ENCODE measurements around the gene TRUB2. TPM values are rescaled to one million over a fixed set of nuclear protein-coding genes. Genes with fewer than 3 reads are reported as not detected.
"Not testable (repeated sequence)": the region's sequence is repeated elsewhere in the genome, so short reads cannot be mapped to it uniquely, and the experiment has no call there.

Gene TRUB2
- total and polyA plus RNA-seq, 12 donors = 18.0 to 50.3 (median 41.5) TPM

GRCh38 chr9:128340691-128341434, 18.6 kb upstream of the TRUB2 start:
- Histone ChIP-seq H3K9me3 (no peaks in the 10 kb centered on the region), H3K27ac (peak overlapping the region in 9 of 10 donors; percentile 64 to 85 (median 76)), H3K27me3 (no peaks in the 10 kb centered on the region), H3K4me3 (peak overlapping the region; percentile 58 to 96 (median 86)), H3K36me3 (peaks cover 0 to 41% (median 27%) of the 10 kb centered on the region in 9 donors), H3K4me1 (peaks cover 0 to 18% (median 13%) of the 10 kb centered on the region in 9 donors)
- intact Hi-C loops (cut with DNase I) = loop anchor here in 5 of 10 donors (1.0 to 10.0 kb wide), 3 partner anchors 44 to 146 kb away; partner anchors contain the start of gene CIZ1 (in 3 of the 5)
- WGBS, 2 donors = 1% methylated on average over 44 to 48 of the region's 48 CpGs
- TF ChIP-seq, protein P1, sequence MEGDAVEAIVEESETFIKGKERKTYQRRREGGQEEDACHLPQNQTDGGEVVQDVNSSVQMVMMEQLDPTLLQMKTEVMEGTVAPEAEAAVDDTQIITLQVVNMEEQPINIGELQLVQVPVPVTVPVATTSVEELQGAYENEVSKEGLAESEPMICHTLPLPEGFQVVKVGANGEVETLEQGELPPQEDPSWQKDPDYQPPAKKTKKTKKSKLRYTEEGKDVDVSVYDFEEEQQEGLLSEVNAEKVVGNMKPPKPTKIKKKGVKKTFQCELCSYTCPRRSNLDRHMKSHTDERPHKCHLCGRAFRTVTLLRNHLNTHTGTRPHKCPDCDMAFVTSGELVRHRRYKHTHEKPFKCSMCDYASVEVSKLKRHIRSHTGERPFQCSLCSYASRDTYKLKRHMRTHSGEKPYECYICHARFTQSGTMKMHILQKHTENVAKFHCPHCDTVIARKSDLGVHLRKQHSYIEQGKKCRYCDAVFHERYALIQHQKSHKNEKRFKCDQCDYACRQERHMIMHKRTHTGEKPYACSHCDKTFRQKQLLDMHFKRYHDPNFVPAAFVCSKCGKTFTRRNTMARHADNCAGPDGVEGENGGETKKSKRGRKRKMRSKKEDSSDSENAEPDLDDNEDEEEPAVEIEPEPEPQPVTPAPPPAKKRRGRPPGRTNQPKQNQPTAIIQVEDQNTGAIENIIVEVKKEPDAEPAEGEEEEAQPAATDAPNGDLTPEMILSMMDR (IDR thresholded peaks at IDR 0.05) = no peak
- DNase-seq (no peak), ATAC-seq (peak in 7 of 8 donors; percentile 2 to 44 (median 32))

DNA sequence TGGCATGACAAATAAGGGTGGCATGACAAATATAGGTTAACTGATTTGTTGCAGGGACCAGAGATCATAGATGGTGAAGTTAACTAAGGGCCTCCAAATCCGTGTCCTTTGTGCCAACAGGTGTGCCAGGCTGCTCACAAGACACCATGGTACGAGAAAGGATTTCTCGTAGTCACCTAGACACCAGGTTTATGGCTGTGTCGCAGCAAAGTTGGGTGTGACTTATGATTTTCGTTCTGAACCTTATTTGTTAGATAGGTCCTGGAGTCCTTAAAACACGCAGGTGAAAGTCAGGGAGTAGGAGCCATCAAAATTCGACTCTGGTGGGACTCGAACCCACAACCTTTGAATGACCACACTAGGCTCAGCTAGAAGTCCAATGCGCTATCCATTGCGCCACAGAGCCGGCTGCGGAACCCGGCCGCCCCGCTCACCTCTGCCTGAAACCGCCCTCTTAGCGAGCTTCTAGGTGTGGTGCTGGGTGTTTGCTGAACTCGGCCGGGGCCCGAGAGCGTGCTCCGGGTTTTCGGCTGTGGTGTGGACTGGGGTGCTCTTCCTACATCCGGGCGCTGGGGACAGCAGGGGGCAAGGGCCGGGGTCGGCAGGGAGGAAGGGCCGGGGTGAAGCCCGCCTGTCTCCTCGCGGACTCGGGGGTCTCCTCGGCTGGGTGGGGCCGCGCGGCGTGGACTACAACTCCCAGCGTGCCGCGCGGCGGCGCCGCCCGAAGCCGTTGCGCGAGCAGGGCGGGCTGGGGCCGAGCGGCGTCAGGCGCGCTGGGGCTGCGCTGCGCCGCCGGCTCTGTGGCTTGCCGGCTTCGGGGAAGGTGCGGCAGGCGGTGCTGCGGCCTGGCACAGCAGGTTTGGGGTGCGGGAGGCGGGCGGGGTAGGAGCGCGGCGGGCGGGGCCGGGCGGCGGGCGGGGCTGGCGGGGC, 17.8 kb upstream of the TRUB2 start, which contains the start of gene SLC27A4:
TSS of gene SLC27A4 (plus strand) at position 767 of the 930 bp plus-strand sequence. CDS start 2,606 bp downstream, outside the sequence.
- peak within 1 kb of the TSS; percentile 58 to 96 (median 86) for H3K4me3 ChIP-seq
- no peaks in the 10 kb centered on the region for H3K27me3 ChIP-seq
- intact Hi-C loops (cut with DNase I) = loop anchor here in 4 of 10 donors (5.0 to 10.0 kb wide), 2 partner anchors 43 to 145 kb away; partner anchors contain the start of gene CIZ1 (in 3 of the 4)
- peak; percentile 90 to 95 (median 92) for ATAC-seq
- peak within 1 kb of the TSS in 9 of 10 donors; percentile 64 to 85 (median 77) for H3K27ac ChIP-seq
- WGBS, 2 donors = 6% methylated on average over 72 to 75 of the region's 75 CpGs
- H3K36me3 ChIP-seq = peaks cover 0 to 32% (median 21%) of the 10 kb centered on the region in 9 donors
- DNase-seq = peak; percentile 58 to 80
- TF ChIP-seq, protein P1 (IDR thresholded peaks at IDR 0.05) = peak in 1 of 9 donors; percentile 9
- H3K4me1 ChIP-seq = peaks cover 0 to 18% (median 13%) of the 10 kb centered on the region in 9 donors
- no peaks in the 10 kb centered on the region for H3K9me3 ChIP-seq

GRCh38 chr9:128338852-128339614, 16.8 kb upstream of the TRUB2 start:
- H3K4me3 ChIP-seq; H3K27me3 ChIP-seq; intact Hi-C loops (cut with DNase I); H3K27ac ChIP-seq; H3K9me3 ChIP-seq; DNase-seq; ATAC-seq: not testable (repeated sequence)
- Histone ChIP-seq H3K36me3 (peaks cover 0 to 31% (median 17%) of the 10 kb centered on the region in 9 donors), H3K4me1 (peaks cover 0 to 18% (median 13%) of the 10 kb centered on the region in 9 donors)
- 94 to 95% methylated on average over 15 of the region's 15 CpGs for WGBS, 2 donors

GRCh38 chr9:128337936-128338335, 15.7 kb upstream of the TRUB2 start:
- Histone ChIP-seq H3K4me1 (peaks cover 0 to 18% (median 13%) of the 10 kb centered on the region in 9 donors), H3K9me3 (no peaks in the 10 kb centered on the region), H3K4me3 (no peak overlapping the region), H3K27ac (no peak overlapping the region), H3K36me3 (peaks cover 0 to 31% (median 6%) of the 10 kb centered on the region in 9 donors), H3K27me3 (no peaks in the 10 kb centered on the region)
- no peak for DNase-seq
- WGBS, 2 donors = 92 to 94% methylated on average over 7 of the region's 7 CpGs
- ATAC-seq = no peak
- intact Hi-C loops (cut with DNase I) = no loop called here
- TF ChIP-seq, protein P1 (IDR thresholded peaks at IDR 0.05) = no peak
